Ureter (tissue), 1 donor: ENCODE measurements around the gene PPFIA4. TPM values are rescaled to one million over a fixed set of nuclear protein-coding genes. Genes with fewer than 3 reads are reported as not detected.

ENCODE experiments used
- DNase-seq: peaks from one replicate; pipeline ENCODE4 v3.0.0-alpha.2; 2020; ENCODE audit warnings: low spot score
- total RNA-seq: library from RNA; stranded (reverse); gene quantifications from one replicate; pipeline ENCODE4 v1.2.4, GENCODE V29; 2023
- donor health status: DM: yes; HTN: yes; CAD: no.

The PPFIA4 gene
- total RNA-seq, 1 donor from 2014 or later: 2.4 TPM

- DNase-seq: no peak
These were observed 14.4 kb downstream of the PPFIA4 start for GRCh38 chr1:203040513-203041275.

- no peak for DNase-seq
These were observed 15.2 kb downstream of the PPFIA4 start for GRCh38 chr1:203041351-203041932.

DNA sequence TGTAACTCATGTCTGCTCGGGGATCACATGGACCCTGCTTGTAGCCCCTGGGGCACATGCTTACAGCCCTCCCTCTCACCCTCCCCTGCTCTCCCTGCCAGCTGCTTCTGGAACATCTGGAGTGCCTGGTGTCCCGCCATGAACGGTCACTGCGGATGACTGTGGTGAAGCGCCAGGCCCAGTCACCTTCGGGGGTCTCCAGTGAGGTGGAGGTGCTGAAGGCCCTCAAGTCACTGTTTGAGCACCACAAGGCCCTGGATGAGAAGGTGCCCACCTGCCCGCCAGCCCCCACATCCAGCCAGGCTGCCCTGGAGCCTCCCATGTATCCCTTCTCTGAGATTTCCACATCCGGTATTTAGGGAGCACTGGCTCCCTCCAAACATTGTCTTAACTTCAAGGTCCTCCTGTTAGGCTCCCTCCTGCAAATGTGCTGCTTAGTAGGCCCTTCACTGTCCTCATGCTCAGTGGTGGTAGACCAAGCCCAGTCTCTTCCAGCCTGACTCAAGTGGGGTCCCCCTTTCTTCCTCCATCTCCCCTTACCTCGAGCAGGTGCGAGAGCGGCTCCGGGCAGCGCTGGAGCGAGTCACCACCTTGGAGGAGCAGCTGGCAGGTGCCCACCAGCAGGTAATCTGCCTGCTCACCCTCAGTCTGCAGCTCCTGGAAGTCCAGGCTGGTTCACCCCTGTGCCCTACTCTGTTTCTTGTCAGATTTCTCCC is 17.7 kb downstream of the PPFIA4 start:
- no peak for DNase-seq

GRCh38 chr1:203044546-203045250 is 18.4 kb downstream of the PPFIA4 start:
- DNase-seq: no peak

- DNase-seq: no peak
These were observed 19.0 kb downstream of the PPFIA4 start for GRCh38 chr1:203045336-203045735.

- DNase-seq: no peak
These were observed 19.7 kb downstream of the PPFIA4 start for GRCh38 chr1:203045821-203046594.

DNA sequence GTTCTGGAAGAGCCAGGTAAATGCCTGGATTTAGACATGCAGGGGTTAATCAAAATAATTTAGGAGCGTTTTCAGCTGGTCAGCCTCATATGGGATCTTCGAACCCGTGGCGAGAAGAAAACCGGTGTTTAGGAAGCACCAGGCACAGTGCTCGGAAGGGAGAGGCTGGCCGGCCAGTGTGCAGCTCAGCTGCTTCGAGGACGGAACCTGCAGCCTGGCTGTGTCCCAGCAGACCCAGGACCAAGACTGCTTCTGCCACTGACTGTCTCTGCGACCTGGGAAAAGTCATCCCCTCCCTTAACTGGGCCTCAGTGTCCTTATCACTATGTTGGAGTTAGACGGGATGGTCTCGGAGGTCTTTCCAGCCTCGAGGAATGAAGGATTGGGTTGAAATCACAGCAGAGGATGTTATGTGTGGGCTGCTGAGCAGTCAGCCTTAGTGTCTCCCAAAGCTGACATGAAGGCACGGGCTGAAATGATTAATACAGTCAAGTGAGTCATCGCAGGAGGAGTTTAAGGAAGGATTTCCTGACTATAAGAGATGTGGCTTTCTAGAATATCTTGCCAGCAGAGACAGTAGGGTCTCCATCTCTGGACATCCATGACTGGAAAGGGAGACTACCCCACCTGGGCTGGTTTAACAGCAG is 20.8 kb downstream of the PPFIA4 start:
- DNase-seq: no peak

GRCh38 chr1:203048086-203048485 is 21.8 kb downstream of the PPFIA4 start:
- DNase-seq: no peak

DNA sequence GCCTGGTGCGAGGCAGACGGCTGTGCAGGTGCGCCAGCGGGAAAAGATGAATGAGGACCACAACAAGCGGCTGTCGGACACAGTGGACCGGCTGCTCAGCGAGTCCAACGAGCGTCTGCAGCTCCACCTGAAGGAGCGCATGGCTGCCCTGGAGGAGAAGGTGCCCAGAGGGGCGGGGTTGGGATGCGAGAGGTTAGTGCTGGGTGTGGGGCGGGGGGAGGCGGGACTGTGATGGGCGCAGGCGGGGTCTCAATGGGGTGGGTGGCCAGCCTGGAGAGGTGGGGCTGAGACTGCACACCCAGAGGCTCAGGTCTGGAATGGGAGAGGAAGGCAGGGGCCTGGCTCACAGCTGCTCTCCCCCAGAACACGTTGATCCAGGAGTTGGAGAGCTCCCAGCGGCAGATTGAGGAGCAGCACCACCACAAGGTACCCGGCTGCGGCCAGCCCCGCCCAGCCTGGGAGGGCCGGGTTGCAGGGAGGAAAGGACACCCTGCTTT is 22.3 kb downstream of the PPFIA4 start:
- no peak for DNase-seq

DNA sequence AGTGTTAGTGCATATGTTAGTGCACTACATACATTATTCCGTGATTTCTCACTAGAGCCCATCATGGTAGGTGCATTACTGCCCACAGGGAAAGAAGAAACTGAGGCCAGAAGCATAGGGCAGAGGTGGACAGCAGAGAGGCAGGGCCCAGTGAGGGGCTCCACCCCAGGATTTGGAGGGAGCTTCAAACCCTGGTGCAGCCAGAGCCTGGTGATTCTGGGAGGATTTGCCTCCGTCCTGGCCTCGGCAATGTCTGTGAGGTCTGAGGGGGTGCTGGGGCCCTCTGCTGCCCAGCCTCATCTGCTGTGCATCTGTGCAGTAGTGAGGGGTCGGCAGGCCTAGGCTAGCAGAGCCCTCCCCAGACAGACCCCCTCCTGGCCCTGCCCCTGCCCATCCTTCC is 22.8 kb downstream of the PPFIA4 start:
- DNase-seq: no peak

GRCh38 chr1:203049576-203050180 is 23.4 kb downstream of the PPFIA4 start:
- DNase-seq: no peak

DNA sequence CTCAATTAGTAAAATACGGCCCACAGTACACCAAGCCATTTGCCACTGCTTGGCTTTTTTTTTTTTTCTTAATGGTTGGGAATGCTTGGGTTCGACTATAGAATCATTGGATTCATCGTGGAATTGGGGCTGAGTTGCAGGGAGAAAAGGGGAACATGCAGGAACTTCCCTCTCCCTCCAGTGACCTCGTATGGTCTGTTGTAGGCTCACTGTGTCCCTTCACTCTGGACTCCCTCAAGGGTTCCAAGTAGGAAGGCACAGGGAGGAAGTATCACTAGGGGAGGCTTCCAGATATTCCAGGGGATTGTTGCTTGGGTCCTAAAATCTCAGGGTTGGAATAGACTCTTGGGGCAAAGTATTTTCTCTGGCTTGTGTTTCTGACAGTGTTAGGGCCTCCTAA is 24.5 kb downstream of the PPFIA4 start:
- DNase-seq: no peak

DNA sequence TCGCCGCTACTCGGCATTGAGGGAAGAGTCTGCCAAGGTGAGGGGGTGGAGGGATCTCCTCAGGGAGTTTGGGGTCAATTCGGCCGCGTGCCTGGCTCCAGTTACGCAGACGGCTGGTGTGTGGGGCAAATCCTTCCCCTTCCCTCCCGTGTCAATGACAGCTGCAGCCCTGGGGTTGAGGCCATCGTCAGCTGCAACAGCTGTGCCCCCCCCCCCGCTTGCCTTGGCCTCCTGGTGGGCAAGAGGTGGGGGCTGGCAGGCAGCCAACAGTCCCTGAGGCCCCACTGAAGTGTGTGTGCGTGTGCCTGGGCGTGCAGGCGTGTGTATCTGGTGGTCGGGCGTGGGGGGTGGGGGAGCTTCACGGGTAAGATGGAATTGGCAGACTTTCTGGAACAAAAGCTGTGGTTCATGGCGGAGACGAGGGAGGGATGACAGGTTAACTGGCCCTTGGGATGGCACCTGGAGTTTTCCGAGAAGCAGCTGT is 25.6 kb downstream of the PPFIA4 start:
- no peak for DNase-seq

GRCh38 chr1:203052601-203053000 is 26.3 kb downstream of the PPFIA4 start:
- no peak for DNase-seq

DNA sequence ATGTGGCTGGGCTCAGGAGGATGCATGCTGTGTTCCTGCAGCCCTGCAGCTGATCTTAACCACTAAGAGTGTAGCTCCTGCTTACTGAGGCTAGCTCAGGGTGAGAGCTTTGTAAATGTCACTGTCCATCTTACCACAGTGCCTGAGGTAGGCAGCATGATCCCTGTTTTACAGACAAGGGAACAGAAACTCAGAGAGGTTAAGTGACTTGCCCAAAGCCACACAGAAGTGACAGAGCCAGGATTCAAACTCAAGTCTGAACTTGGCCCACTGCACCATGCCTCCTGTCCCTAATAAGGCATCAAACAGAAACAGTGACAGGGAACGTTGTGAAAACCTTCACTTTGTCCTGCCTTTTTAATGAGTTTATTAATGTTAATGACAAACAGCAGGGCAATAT is 27.9 kb downstream of the PPFIA4 start:
- DNase-seq: no peak

GRCh38 chr1:203054642-203055041 is 28.4 kb downstream of the PPFIA4 start:
- no peak for DNase-seq

DNA sequence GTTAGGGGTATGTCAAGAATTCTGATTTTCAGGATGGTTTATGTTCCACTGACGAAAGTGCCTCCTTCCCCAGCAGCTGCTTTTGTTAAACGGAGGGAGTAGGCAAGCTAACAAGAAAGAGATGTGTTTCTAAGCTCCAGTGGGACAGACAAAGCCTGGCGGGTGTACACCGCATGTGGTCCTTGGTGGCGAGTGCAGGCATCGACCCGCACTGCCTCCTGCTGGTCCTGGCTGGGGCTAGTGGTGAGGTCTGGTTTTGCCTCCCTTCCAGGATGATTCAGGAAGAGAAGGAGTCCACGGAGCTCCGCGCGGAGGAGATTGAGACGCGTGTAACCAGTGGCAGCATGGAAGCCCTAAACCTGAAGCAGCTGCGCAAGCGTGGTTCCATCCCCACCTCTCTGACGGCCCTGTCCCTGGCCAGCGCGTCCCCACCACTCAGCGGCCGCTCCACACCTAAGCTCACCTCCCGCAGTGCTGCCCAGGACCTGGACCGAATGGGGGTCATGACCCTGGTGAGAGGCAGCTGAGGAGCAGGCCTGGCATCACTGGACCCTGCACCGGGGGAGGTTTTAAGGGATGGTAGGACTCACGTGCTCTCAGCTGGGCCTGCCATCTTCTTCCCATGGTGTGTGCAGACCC is 29.0 kb downstream of the PPFIA4 start:
- DNase-seq: no peak

DNA sequence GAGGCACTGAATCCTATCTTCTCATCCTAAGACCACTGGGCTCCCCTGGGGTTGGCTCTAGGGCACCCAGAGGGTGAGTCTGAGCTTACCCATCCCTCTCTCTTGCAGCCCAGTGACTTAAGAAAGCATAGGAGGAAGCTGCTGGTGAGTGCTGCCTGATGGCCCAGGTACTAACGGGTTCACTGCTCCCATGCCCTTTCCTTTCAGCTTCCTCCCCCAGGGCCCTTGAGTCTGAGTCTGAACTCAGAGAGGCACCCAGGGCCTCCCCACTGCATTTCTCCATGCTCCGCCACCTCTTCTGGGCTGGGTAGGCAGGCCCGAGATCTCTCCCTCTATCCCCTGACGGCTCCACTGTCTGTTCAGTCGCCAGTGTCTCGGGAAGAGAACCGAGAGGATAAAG is 29.7 kb downstream of the PPFIA4 start:
- DNase-seq: no peak

GRCh38 chr1:203056516-203056915 is 30.2 kb downstream of the PPFIA4 start:
- no peak for DNase-seq
